ENCODE results near the gene ZFX. TPM values are rescaled to one million over a fixed set of nuclear protein-coding genes. Genes with fewer than 3 reads are reported as not detected.

ZFX gene
- total and polyA plus RNA-seq, 2 donors: 14.0 to 112 TPM

GRCh38 chrX:24200133-24200532 lies 50.6 kb downstream of the ZFX start:
- DNase-seq (ENCODE audit: extremely low spot score): no peak
- Histone ChIP-seq H3K27ac (ENCODE audit: low read depth) (no peak overlapping the region), H3K4me1 (ENCODE audit: insufficient read depth) (no peaks in the 10 kb centered on the region), H3K4me3 (ENCODE audit: low read depth, low read length) (no peak overlapping the region), H3K36me3 (ENCODE audit: insufficient read depth) (no peaks in the 10 kb centered on the region)
- 76% methylated on average over 2 of the region's 2 CpGs for WGBS

- Histone ChIP-seq H3K4me1 (ENCODE audit: insufficient read depth) (no peaks in the 10 kb centered on the region), H3K27ac (ENCODE audit: low read depth) (no peak overlapping the region), H3K4me3 (ENCODE audit: low read depth, low read length) (no peak overlapping the region), H3K36me3 (ENCODE audit: insufficient read depth) (no peaks in the 10 kb centered on the region)
- DNase-seq (ENCODE audit: extremely low spot score): no peak
- WGBS: 46% methylated on average over 1 of the region's 1 CpG
Observed at GRCh38 chrX:24201216-24201615, 51.7 kb downstream of the ZFX start.

DNA sequence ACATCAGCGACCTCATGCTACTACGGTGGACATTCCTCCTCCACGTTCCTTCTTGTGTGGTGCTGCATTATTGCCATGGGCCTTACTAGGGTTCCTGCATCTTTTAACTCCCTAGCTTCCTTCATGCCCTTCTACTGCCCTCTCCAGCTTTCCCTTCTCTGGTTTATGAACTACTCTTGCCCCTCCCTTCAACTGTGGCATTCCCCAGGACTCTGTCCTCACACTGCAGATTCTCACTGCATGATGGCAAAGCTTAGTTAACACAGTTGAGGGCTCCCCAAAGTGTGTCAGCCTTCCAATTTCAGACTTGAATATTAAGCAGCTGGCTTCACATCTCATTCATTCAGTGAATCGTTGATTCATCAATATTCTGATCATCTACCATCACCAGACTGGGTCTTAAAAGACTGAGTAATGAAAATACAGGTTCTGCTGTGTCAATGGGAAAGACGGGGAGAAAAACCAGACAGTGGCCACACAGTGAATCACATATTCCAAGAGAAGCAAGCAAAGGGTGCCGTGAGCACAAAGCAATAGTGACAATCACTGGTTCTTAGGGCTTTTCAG lies 53.0 kb downstream of the ZFX start:
- WGBS: 79% methylated on average over 6 of the region's 6 CpGs
- no peak overlapping the region for H3K4me3 ChIP-seq (ENCODE audit: low read depth, low read length)
- no peak overlapping the region for H3K27ac ChIP-seq (ENCODE audit: low read depth)
- H3K36me3 ChIP-seq (ENCODE audit: insufficient read depth): no peaks in the 10 kb centered on the region
- H3K4me1 ChIP-seq (ENCODE audit: insufficient read depth): no peaks in the 10 kb centered on the region
- no peak for DNase-seq (ENCODE audit: extremely low spot score)

DNA sequence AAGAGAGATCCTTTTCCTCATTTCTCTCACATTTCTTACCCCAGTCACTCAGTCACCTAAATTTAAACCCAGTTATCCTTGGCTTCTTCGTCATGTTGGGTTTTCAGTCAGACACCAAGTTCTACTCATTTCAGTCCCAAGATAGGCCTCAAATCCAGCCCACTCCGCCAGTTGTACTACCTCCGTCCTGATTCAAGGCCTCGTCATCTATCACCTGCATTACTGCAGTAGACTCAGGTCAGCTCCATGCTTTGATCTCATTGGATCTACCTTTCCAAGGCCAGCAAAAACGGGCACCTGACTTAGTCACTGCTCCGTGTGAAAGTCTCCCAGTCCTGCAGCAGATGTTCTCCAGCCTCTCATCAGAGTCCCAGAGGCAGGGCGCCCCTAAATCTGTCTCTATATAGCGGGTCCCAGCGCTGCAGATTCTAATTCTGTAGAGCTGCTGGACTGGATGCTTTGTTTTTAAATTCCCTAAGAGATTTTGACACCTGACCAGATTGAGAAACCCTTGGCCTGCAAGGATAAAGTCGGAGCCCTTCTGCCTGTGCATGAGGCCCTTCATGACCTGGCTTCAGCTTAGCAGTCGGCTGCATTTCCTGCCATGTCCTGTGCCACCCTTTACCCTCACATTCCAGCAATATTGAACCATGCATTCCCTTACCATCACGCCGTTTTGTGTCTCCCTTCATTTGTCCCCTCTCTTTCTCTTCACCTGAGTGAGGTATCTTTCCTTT lies 53.7 kb downstream of the ZFX start:
- Histone ChIP-seq H3K4me1 (ENCODE audit: insufficient read depth) (no peaks in the 10 kb centered on the region), H3K4me3 (ENCODE audit: low read depth, low read length) (no peak overlapping the region), H3K36me3 (ENCODE audit: insufficient read depth) (no peaks in the 10 kb centered on the region), H3K27ac (ENCODE audit: low read depth) (no peak overlapping the region)
- WGBS: 90% methylated on average over 13 of the region's 13 CpGs
- no peak for DNase-seq (ENCODE audit: extremely low spot score)

GRCh38 chrX:24204331-24204730 lies 54.8 kb downstream of the ZFX start:
- no peak overlapping the region for H3K4me3 ChIP-seq (ENCODE audit: low read depth, low read length)
- no peaks in the 10 kb centered on the region for H3K36me3 ChIP-seq (ENCODE audit: insufficient read depth)
- H3K27ac ChIP-seq (ENCODE audit: low read depth): no peak overlapping the region
- 76% methylated on average over 5 of the region's 5 CpGs for WGBS
- no peaks in the 10 kb centered on the region for H3K4me1 ChIP-seq (ENCODE audit: insufficient read depth)
- DNase-seq (ENCODE audit: extremely low spot score): no peak

DNA sequence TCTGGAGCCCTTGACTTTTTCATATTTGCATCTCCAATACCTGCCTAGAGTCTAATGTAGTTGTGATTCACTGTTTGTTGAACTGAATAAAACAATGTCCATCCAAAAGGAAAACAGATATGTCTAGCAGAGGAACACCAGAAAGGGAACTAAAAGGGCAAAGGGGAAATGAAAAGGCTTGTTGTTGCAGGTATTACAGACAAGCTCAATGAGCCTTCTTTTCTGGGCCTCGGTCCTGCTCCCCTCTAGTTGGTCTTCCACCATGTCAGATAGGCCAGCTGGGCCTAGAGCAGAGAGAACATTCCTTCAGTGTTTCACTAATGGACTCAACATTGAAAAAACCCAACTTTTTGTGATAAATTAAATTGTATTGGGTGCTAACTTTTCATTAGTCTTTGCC lies 55.4 kb downstream of the ZFX start:
- Histone ChIP-seq H3K4me3 (ENCODE audit: low read depth, low read length) (no peak overlapping the region), H3K27ac (ENCODE audit: low read depth) (no peak overlapping the region), H3K4me1 (ENCODE audit: insufficient read depth) (no peaks in the 10 kb centered on the region), H3K36me3 (ENCODE audit: insufficient read depth) (no peaks in the 10 kb centered on the region)
- 81% methylated on average over 1 of the region's 1 CpG for WGBS
- no peak for DNase-seq (ENCODE audit: extremely low spot score)

GRCh38 chrX:24207826-24208225 lies 58.3 kb downstream of the ZFX start:
- no peak for DNase-seq (ENCODE audit: extremely low spot score)
- Histone ChIP-seq H3K27ac (ENCODE audit: low read depth) (no peak overlapping the region), H3K36me3 (ENCODE audit: insufficient read depth) (no peaks in the 10 kb centered on the region), H3K4me1 (ENCODE audit: insufficient read depth) (no peaks in the 10 kb centered on the region), H3K4me3 (ENCODE audit: low read depth, low read length) (no peak overlapping the region)
- WGBS: 43% methylated on average over 2 of the region's 2 CpGs

- Histone ChIP-seq H3K4me1 (ENCODE audit: insufficient read depth) (no peaks in the 10 kb centered on the region), H3K4me3 (ENCODE audit: low read depth, low read length) (no peak overlapping the region), H3K36me3 (ENCODE audit: insufficient read depth) (no peaks in the 10 kb centered on the region), H3K27ac (ENCODE audit: low read depth) (no peak overlapping the region)
- DNase-seq (ENCODE audit: extremely low spot score): no peak
- WGBS: 93% methylated on average over 13 of the region's 13 CpGs
Observed at GRCh38 chrX:24208496-24209240, 59.1 kb downstream of the ZFX start.

DNA sequence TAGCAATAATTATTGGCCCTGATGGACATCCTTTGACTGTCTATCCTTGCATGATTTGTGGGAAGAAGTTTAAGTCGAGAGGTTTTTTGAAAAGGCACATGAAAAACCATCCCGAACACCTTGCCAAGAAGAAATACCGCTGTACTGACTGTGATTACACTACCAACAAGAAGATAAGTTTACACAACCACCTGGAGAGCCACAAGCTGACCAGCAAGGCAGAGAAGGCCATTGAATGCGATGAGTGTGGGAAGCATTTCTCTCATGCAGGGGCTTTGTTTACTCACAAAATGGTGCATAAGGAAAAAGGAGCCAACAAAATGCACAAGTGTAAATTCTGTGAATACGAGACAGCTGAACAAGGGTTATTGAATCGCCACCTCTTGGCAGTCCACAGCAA lies 60.7 kb downstream of the ZFX start:
- 89% methylated on average over 6 of the region's 6 CpGs for WGBS
- no peak overlapping the region for H3K4me3 ChIP-seq (ENCODE audit: low read depth, low read length)
- no peaks in the 10 kb centered on the region for H3K4me1 ChIP-seq (ENCODE audit: insufficient read depth)
- H3K36me3 ChIP-seq (ENCODE audit: insufficient read depth): no peaks in the 10 kb centered on the region
- no peak for DNase-seq (ENCODE audit: extremely low spot score)
- no peak overlapping the region for H3K27ac ChIP-seq (ENCODE audit: low read depth)

GRCh38 chrX:24214568-24214967 lies 65.0 kb downstream of the ZFX start:
- 65% methylated on average over 4 of the region's 4 CpGs for WGBS
- H3K4me1 ChIP-seq (ENCODE audit: insufficient read depth): no peaks in the 10 kb centered on the region

GRCh38 chrX:24215272-24215671 lies 65.7 kb downstream of the ZFX start:
- H3K4me1 ChIP-seq (ENCODE audit: insufficient read depth): no peaks in the 10 kb centered on the region
- no peak overlapping the region for H3K27ac ChIP-seq (ENCODE audit: low read depth)
- H3K4me3 ChIP-seq (ENCODE audit: low read depth, low read length): no peak overlapping the region
- no peak for DNase-seq (ENCODE audit: extremely low spot score)
- H3K36me3 ChIP-seq (ENCODE audit: insufficient read depth): no peaks in the 10 kb centered on the region
- 53% methylated on average over 2 of the region's 2 CpGs for WGBS

More at GRCh38 chrX:24214568-24214967, 65.0 kb downstream of the ZFX start:
- Histone ChIP-seq H3K27ac (ENCODE audit: low read depth) (no peak overlapping the region), H3K36me3 (ENCODE audit: insufficient read depth) (no peaks in the 10 kb centered on the region), H3K4me3 (ENCODE audit: low read depth, low read length) (no peak overlapping the region)
- no peak for DNase-seq (ENCODE audit: extremely low spot score)

GRCh38 chrX:24216037-24216436 lies 66.5 kb downstream of the ZFX start:
- H3K27ac ChIP-seq (ENCODE audit: low read depth): no peak overlapping the region
- H3K4me1 ChIP-seq (ENCODE audit: insufficient read depth): no peaks in the 10 kb centered on the region
- H3K36me3 ChIP-seq (ENCODE audit: insufficient read depth): no peaks in the 10 kb centered on the region
- H3K4me3 ChIP-seq (ENCODE audit: low read depth, low read length): no peak overlapping the region
- no peak for DNase-seq (ENCODE audit: extremely low spot score)
- WGBS: 92% methylated on average over 4 of the region's 4 CpGs

DNA sequence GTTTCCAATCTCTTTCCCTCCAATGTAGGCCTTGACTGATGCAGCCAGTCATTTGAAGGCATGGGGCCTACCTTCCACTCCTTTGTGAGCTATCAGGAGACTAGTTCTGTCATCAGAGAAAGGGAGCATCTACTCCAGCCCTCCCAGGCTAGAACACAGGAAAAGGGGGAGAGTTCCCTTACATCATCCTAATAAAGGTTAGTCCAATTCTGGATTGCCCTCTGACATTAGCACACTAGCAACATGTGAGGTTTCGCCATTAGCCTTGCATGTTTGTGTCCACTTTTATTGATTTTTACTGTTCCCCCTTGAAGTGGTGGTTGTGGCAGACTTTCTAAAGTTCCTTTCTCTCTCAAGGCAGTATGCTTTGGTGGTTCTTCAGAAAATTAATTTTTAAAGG lies 67.3 kb downstream of the ZFX start:
- Histone ChIP-seq H3K27ac (ENCODE audit: low read depth) (no peak overlapping the region), H3K36me3 (ENCODE audit: insufficient read depth) (no peaks in the 10 kb centered on the region), H3K4me3 (ENCODE audit: low read depth, low read length) (no peak overlapping the region), H3K4me1 (ENCODE audit: insufficient read depth) (no peaks in the 10 kb centered on the region)
- DNase-seq (ENCODE audit: extremely low spot score): no peak
- WGBS: 97% methylated on average over 1 of the region's 1 CpG

DNA sequence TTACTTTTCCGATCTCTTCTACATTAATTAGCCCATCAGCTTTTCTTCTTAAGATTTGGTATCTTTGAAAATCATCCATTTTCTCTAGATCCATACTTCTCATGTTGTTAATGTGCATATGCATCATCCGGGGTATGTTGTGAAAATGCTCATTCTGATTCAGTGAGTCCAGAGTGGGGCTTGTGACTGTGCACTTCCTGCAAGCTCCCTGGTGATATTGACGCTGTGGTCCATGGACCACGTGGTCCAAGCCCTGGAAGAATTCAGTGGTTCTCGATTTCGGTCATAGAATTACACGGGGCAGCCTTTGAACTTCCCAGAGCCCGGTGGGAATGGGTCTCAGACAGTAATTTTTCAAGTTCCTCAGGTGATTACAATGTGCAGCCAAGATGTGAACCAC lies 69.8 kb downstream of the ZFX start:
- H3K27ac ChIP-seq (ENCODE audit: low read depth): no peak overlapping the region
- no peaks in the 10 kb centered on the region for H3K36me3 ChIP-seq (ENCODE audit: insufficient read depth)
- no peak overlapping the region for H3K4me3 ChIP-seq (ENCODE audit: low read depth, low read length)
- 89% methylated on average over 8 of the region's 8 CpGs for WGBS
- H3K4me1 ChIP-seq (ENCODE audit: insufficient read depth): no peaks in the 10 kb centered on the region
- DNase-seq (ENCODE audit: extremely low spot score): no peak

Measured in urinary bladder (tissue), 4 donors.